K562 (cell line): Measurements from ENCODE around the gene CD55. TPM values are rescaled to one million over a fixed set of nuclear protein-coding genes. Genes with fewer than 3 reads are reported as not detected.
A peak's percentile ranks its signal among the peaks of the same experiment; 100 is the strongest.

ENCODE experiments used
- BDP1 ChIP-seq: IDR thresholded peaks from 3 replicates; pipeline ENCODE4 v1.6.1; 2011; ENCODE audit not compliant: insufficient read length, insufficient read depth
- CCNT2 ChIP-seq: IDR thresholded peaks from 2 replicates; pipeline ENCODE4 v1.6.1; 2011; ENCODE audit warnings: borderline replicate concordance, low read depth, mild to moderate bottlenecking, moderate library complexity, mixed read lengths, low read length; ENCODE audit not compliant: insufficient read length; ENCODE audit errors: extremely low read depth
- CHCHD3 ChIP-seq: fragments of 250-450 bp; sonication (Bioruptor Pico); IDR thresholded peaks from 2 replicates; pipeline ENCODE4 v2.1.2; 2022; ENCODE audit warnings: mild to moderate bottlenecking
- CHD1 ChIP-seq: fragments of 200-600 bp; sonication (generic); IDR thresholded peaks from one replicate; pipeline ENCODE4 v1.6.1; 2012; ENCODE audit warnings: mild to moderate bottlenecking, moderate library complexity, low read length, inconsistent platforms
- E2F8 ChIP-seq: fragments of 450-650 bp; IDR thresholded peaks from 2 replicates; pipeline ENCODE4 v1.7.1; 2018; ENCODE audit warnings: mild to moderate bottlenecking, low read depth; ENCODE audit not compliant: partially characterized antibody
- NEUROD1 ChIP-seq: fragments of 150-350 bp; IDR thresholded peaks from 2 replicates; pipeline ENCODE4 v1.6.1; 2014; ENCODE audit warnings: borderline replicate concordance, low read length, low read depth; ENCODE audit not compliant: partially characterized antibody
- OTX1 ChIP-seq: fragments of 450-650 bp; formaldehyde crosslinking; IDR thresholded peaks from 2 replicates; pipeline ENCODE4 v1.4.0; 2022; ENCODE audit warnings: mild to moderate bottlenecking
- POLR2AphosphoS5 ChIP-seq: IDR thresholded peaks from 2 replicates; pipeline ENCODE4 v1.6.1; 2011; ENCODE audit warnings: mild to moderate bottlenecking, low read depth, low read length, moderate library complexity; ENCODE audit not compliant: control insufficient read depth, insufficient read depth
- POLR3G ChIP-seq: IDR thresholded peaks from 2 replicates; pipeline ENCODE4 v1.6.1; 2011; ENCODE audit not compliant: insufficient read length, insufficient replicate concordance; ENCODE audit errors: extremely low read depth
- TAF1 ChIP-seq: IDR thresholded peaks from 2 replicates; pipeline ENCODE4 v1.6.1; 2011; ENCODE audit warnings: mild to moderate bottlenecking, low read length, moderate library complexity; ENCODE audit not compliant: insufficient read depth, control insufficient read depth, severe bottlenecking; ENCODE audit errors: extremely low read depth
- TAF9B ChIP-seq: fragments of 450-650 bp; IDR thresholded peaks from 2 replicates; pipeline ENCODE4 v1.6.1; 2018; ENCODE audit warnings: mild to moderate bottlenecking; ENCODE audit not compliant: partially characterized antibody
- ZBTB7A ChIP-seq: IDR thresholded peaks from 2 replicates; pipeline ENCODE4 v1.6.1; 2011; ENCODE audit warnings: low read depth, mild to moderate bottlenecking, low read length, moderate library complexity, borderline replicate concordance; ENCODE audit not compliant: control insufficient read depth
- ZNF766 ChIP-seq: fragments of 200-800 bp; sonication (Bioruptor generic); conservative IDR thresholded peaks from 2 replicates; pipeline ENCODE4 v1.6.1; 2016; ENCODE audit warnings: missing genetic modification characterization, missing compliant biosample characterization
- polyA plus RNA-seq, 8 experiments: library from polyadenylated mRNA; depleted of rRNA in 4 of 8; stranded (reverse) in 5 of 8; unstranded in 3 of 8; fragments of >200 nt; fragmentation: Nextera tagmentation in 2 of 8; fragmentation: Illumina TruSeq in 1 of 8; extraction: Ambion mirVana in 2 of 8; extraction: Trizol in 1 of 8; gene quantifications; 2 replicates each; pipeline versions ENCODE4 v1.2.1 to v1.2.3, GENCODE V29; 2011 to 2014; ENCODE audit warnings: inconsistent platforms in 1 of 8, missing spikeins in 1 of 8
- total RNA-seq, 7 experiments: library from RNA; depleted of rRNA in 6 of 7; stranded (reverse); fragments of >200 nt in 6 of 7; fragmentation: Illumina TruSeq in 2 of 7; extraction: Trizol in 2 of 7; gene quantifications; 2 replicates each; pipeline versions ENCODE4 v1.2.1 to v1.2.3, GENCODE V29; 2011 to 2021; ENCODE audit warnings: low replicate concordance in 1 of 7
- TF ChIP-seq, protein P1 (sequence below): fragments of 450-650 bp; IDR thresholded peaks from 2 replicates; pipeline ENCODE4 v1.6.1; 2016
- TF ChIP-seq, protein P2 (sequence below), 2 experiments: IDR thresholded peaks; 2 replicates each; pipeline ENCODE4 v1.6.1; 2012; ENCODE audit warnings: improper control_type of control experiment in 2 of 2, low read depth in 2 of 2, low read length in 2 of 2, borderline replicate concordance in 1 of 2
- TF ChIP-seq, protein P3 (sequence below): fragments of 250-450 bp; sonication (Bioruptor Pico); IDR thresholded peaks from 2 replicates; pipeline ENCODE4 v1.4.0; 2020; ENCODE audit warnings: mild to moderate bottlenecking, moderate library complexity, borderline replicate concordance

The CD55 gene
- total and polyA plus RNA-seq, 9 of the 15 experiments (the other 6 are each of a cell fraction or from before 2014, with no cell fraction given) = 17.7 to 150 (median 97.0) TPM

DNA sequence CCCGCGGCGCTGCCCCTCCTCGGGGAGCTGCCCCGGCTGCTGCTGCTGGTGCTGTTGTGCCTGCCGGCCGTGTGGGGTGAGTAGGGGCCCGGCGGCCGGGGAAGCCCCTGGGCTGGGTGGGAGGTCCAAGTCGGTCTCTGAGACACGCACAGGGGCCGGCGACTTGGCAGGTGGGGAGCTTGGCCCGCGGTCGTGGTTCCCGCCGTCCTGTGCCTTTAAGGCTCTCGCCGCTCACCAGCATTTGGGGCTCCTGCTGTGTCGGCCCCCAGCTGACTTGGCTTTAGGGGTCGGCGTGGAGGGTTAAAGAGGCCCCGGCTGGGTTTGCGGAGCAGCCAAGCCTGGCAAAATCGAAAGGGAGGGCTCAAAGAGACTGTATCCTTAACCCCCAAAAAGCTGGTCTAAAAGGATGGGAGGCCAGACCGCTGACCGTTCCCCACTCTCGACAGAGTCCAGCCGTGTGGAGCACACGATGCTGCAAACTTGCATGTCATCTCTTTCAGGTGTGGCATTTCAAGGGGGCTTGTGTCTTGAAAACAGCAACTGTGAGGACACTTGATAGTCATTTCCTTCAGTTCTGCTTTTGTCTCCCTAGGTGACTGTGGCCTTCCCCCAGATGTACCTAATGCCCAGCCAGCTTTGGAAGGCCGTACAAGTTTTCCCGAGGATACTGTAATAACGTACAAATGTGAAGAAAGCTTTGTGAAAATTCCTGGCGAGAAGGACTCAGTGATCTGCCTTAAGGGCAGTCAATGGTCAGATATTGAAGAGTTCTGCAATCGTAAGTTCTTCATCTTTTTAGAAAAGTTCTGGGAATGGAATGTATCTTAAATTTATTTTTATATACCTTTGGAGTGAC, 540 bp downstream of the CD55 start (continued):
- no peak for TF ChIP-seq TAF9B
- TF ChIP-seq, protein P1, sequence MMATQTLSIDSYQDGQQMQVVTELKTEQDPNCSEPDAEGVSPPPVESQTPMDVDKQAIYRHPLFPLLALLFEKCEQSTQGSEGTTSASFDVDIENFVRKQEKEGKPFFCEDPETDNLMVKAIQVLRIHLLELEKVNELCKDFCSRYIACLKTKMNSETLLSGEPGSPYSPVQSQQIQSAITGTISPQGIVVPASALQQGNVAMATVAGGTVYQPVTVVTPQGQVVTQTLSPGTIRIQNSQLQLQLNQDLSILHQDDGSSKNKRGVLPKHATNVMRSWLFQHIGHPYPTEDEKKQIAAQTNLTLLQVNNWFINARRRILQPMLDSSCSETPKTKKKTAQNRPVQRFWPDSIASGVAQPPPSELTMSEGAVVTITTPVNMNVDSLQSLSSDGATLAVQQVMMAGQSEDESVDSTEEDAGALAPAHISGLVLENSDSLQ = no peak
- TF ChIP-seq BDP1 = no peak
- TF ChIP-seq POLR2AphosphoS5 = 0 out of 2 replicates have a peak, but pooled peaks have one; percentile 17
- TF ChIP-seq POLR3G = no peak
- TF ChIP-seq CHD1 = peak; percentile 98
- no peak for TF ChIP-seq E2F8
- no peak for TF ChIP-seq ZNF766 (CRISPR knock-in tag)
- no peak for TF ChIP-seq TAF1
- 0 out of 2 replicates have a peak, but pooled peaks have one; percentile 4 for TF ChIP-seq OTX1 (CRISPR knock-in tag)
- TF ChIP-seq CCNT2 = no peak
- TF ChIP-seq, protein P2, sequence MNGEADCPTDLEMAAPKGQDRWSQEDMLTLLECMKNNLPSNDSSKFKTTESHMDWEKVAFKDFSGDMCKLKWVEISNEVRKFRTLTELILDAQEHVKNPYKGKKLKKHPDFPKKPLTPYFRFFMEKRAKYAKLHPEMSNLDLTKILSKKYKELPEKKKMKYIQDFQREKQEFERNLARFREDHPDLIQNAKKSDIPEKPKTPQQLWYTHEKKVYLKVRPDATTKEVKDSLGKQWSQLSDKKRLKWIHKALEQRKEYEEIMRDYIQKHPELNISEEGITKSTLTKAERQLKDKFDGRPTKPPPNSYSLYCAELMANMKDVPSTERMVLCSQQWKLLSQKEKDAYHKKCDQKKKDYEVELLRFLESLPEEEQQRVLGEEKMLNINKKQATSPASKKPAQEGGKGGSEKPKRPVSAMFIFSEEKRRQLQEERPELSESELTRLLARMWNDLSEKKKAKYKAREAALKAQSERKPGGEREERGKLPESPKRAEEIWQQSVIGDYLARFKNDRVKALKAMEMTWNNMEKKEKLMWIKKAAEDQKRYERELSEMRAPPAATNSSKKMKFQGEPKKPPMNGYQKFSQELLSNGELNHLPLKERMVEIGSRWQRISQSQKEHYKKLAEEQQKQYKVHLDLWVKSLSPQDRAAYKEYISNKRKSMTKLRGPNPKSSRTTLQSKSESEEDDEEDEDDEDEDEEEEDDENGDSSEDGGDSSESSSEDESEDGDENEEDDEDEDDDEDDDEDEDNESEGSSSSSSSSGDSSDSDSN (IDR thresholded peaks at IDR 0.05; ENCODE audit: borderline replicate concordance in 1 of 2, low read depth in 2 of 2, low read length in 2 of 2) = no peak
- TF ChIP-seq, protein P3, sequence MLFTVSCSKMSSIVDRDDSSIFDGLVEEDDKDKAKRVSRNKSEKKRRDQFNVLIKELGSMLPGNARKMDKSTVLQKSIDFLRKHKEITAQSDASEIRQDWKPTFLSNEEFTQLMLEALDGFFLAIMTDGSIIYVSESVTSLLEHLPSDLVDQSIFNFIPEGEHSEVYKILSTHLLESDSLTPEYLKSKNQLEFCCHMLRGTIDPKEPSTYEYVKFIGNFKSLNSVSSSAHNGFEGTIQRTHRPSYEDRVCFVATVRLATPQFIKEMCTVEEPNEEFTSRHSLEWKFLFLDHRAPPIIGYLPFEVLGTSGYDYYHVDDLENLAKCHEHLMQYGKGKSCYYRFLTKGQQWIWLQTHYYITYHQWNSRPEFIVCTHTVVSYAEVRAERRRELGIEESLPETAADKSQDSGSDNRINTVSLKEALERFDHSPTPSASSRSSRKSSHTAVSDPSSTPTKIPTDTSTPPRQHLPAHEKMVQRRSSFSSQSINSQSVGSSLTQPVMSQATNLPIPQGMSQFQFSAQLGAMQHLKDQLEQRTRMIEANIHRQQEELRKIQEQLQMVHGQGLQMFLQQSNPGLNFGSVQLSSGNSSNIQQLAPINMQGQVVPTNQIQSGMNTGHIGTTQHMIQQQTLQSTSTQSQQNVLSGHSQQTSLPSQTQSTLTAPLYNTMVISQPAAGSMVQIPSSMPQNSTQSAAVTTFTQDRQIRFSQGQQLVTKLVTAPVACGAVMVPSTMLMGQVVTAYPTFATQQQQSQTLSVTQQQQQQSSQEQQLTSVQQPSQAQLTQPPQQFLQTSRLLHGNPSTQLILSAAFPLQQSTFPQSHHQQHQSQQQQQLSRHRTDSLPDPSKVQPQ (CRISPR knock-in tag) = no peak
- TF ChIP-seq ZBTB7A = no peak
- peak; percentile 3 for TF ChIP-seq NEUROD1
- no peak; the same call in 1 of the 2 replicates for TF ChIP-seq CHCHD3 (CRISPR knock-in tag)
